GM10847 (cell line): ENCODE measurements around the gene C14orf39.

Experiments
- POLR2A ChIP-seq: IDR thresholded peaks from 2 replicates; pipeline ENCODE4 v1.6.1; 2011; ENCODE audit not compliant: insufficient read length; ENCODE audit errors: extremely low read depth

C14orf39 gene

GRCh38 chr14:60506985-60507829, 21.3 kb upstream of the C14orf39 start:
- TF ChIP-seq POLR2A, result no peak

GRCh38 chr14:60506462-60506984, 20.7 kb upstream of the C14orf39 start:
- no peak for TF ChIP-seq POLR2A

- no peak for TF ChIP-seq POLR2A
These were observed 20.1 kb upstream of the C14orf39 start for GRCh38 chr14:60506010-60506409.

- no peak for TF ChIP-seq POLR2A
These were observed 19.6 kb upstream of the C14orf39 start for GRCh38 chr14:60505448-60505847.

- TF ChIP-seq POLR2A, result no peak
These were observed 16.7 kb upstream of the C14orf39 start for GRCh38 chr14:60502541-60502940.

GRCh38 chr14:60495946-60496345, 10.1 kb upstream of the C14orf39 start:
- no peak for TF ChIP-seq POLR2A

GRCh38 chr14:60490270-60490669, 4.4 kb upstream of the C14orf39 start:
- no peak for TF ChIP-seq POLR2A

- no peak for TF ChIP-seq POLR2A
These were observed 2.3 kb upstream of the C14orf39 start for GRCh38 chr14:60488175-60488574.

- TF ChIP-seq POLR2A, result no peak
These were observed 1.3 kb upstream of the C14orf39 start for GRCh38 chr14:60487211-60487610.

- TF ChIP-seq POLR2A, result no peak
These were observed 736 bp downstream of the C14orf39 start for GRCh38 chr14:60485057-60485597.

GRCh38 chr14:60482743-60483142, 3.1 kb downstream of the C14orf39 start:
- no peak for TF ChIP-seq POLR2A

- TF ChIP-seq POLR2A, result no peak
These were observed 30.0 kb downstream of the C14orf39 start for GRCh38 chr14:60455875-60456274.

- no peak for TF ChIP-seq POLR2A
These were observed 55.6 kb downstream of the C14orf39 start for GRCh38 chr14:60430276-60430675.

GRCh38 chr14:60420050-60420449, 65.8 kb downstream of the C14orf39 start:
- no peak for TF ChIP-seq POLR2A

- no peak for TF ChIP-seq POLR2A
These were observed 89.0 kb downstream of the C14orf39 start for GRCh38 chr14:60396718-60397343.
